Measurements from ENCODE around the gene WWOX. TPM values are rescaled to one million over a fixed set of nuclear protein-coding genes. Genes with fewer than 3 reads are reported as not detected.

WWOX gene
- polyA plus RNA-seq, 1 donor from 2014 or later: 25.6 TPM

DNA sequence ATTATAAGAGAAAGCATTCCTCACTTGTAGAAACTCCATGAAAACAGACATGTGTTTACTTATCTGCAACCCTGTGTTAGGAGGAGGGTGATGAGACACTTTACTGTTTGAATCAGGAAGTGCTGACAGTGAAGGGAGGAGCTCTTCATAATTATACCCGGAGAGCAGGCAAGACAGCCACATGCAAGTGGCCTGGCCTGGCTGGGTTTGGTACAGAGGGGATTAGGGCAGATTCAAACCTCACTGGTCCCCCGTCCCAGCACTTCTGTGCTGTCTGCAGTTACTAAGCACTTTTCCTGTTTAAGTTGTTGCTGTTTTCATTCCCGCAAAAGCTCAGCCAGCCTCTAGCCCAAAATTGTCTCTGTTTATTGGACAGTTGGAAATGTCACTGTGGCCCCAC, 78.5 kb downstream of the WWOX start:
- no peaks in the 10 kb centered on the region for H3F3A ChIP-seq (ENCODE audit: insufficient read depth, low read length, poor library complexity, severe bottlenecking)

DNA sequence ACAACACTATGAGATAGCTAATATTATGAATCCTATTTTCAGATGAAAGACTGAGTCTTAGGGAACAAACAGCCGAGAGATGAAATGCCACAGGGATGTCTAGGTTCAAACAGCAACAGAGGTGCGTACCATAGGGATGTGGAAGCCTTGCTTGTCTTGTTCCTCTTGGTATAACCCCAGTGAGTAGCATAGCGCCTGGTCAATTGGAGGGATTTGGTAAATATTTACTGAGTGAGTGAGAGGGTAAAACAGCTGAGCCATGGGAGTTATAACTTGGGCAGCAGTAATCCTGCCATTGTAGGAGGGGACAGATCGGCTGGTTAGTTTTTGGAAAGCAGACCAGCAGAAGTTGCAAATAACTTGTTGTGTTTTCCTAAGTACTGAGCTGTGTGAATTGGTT, 80.2 kb downstream of the WWOX start:
- Histone ChIP-seq H4K20me1 (ENCODE audit: insufficient read depth) (no peaks in the 10 kb centered on the region), H3K79me2 (replicated peaks; ENCODE audit: insufficient read depth, low read length) (no peaks in the 10 kb centered on the region), H3K27ac (ENCODE audit: low read length) (no peak overlapping the region), H3K9me3 (ENCODE audit: low read length) (no peaks in the 10 kb centered on the region), H3K36me3 (ENCODE audit: insufficient read depth, low read length) (no peaks in the 10 kb centered on the region), H3K27me3 (ENCODE audit: insufficient read depth, low read depth, low read length) (no peaks in the 10 kb centered on the region), H3K4me2 (ENCODE audit: low read length) (no peak overlapping the region), H3K4me3 (ENCODE audit: low read length) (no peak overlapping the region), H2AFZ (ENCODE audit: low read depth, low read length) (no peak overlapping the region), H3F3A (ENCODE audit: insufficient read depth, low read length, poor library complexity, severe bottlenecking) (no peaks in the 10 kb centered on the region), H3K9ac (ENCODE audit: low read length) (no peak overlapping the region), H3K9me2 (ENCODE audit: insufficient read depth, low read length) (no peaks in the 10 kb centered on the region)
- TF ChIP-seq POLR2AphosphoS5 (IDR thresholded peaks at IDR 0.05) (no peak), EP300 (conservative IDR thresholded peaks at IDR 0.05; ENCODE audit: poor library complexity, severe bottlenecking) (no peak), EZH2 (IDR thresholded peaks at IDR 0.05; ENCODE audit: borderline replicate concordance, insufficient read depth, low read length, poor library complexity, severe bottlenecking) (no peak), CTCF (IDR thresholded peaks at IDR 0.05; ENCODE audit: poor library complexity, severe bottlenecking) (no peak), SMC3 (conservative IDR thresholded peaks at IDR 0.05; ENCODE audit: poor library complexity) (no peak), MXI1 (conservative IDR thresholded peaks at IDR 0.05; ENCODE audit: poor library complexity, severe bottlenecking) (no peak), TAF1 (IDR thresholded peaks at IDR 0.05; ENCODE audit: low read depth) (no peak), RAD21 (conservative IDR thresholded peaks at IDR 0.05) (no peak)
- TF ChIP-seq, protein P1, sequence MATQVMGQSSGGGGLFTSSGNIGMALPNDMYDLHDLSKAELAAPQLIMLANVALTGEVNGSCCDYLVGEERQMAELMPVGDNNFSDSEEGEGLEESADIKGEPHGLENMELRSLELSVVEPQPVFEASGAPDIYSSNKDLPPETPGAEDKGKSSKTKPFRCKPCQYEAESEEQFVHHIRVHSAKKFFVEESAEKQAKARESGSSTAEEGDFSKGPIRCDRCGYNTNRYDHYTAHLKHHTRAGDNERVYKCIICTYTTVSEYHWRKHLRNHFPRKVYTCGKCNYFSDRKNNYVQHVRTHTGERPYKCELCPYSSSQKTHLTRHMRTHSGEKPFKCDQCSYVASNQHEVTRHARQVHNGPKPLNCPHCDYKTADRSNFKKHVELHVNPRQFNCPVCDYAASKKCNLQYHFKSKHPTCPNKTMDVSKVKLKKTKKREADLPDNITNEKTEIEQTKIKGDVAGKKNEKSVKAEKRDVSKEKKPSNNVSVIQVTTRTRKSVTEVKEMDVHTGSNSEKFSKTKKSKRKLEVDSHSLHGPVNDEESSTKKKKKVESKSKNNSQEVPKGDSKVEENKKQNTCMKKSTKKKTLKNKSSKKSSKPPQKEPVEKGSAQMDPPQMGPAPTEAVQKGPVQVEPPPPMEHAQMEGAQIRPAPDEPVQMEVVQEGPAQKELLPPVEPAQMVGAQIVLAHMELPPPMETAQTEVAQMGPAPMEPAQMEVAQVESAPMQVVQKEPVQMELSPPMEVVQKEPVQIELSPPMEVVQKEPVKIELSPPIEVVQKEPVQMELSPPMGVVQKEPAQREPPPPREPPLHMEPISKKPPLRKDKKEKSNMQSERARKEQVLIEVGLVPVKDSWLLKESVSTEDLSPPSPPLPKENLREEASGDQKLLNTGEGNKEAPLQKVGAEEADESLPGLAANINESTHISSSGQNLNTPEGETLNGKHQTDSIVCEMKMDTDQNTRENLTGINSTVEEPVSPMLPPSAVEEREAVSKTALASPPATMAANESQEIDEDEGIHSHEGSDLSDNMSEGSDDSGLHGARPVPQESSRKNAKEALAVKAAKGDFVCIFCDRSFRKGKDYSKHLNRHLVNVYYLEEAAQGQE (IDR thresholded peaks at IDR 0.05; ENCODE audit: borderline replicate concordance): no peak

More for the DNA sequence above, 78.5 kb downstream of the WWOX start:
- Histone ChIP-seq H3K27ac (ENCODE audit: low read length) (no peak overlapping the region), H3K79me2 (replicated peaks; ENCODE audit: insufficient read depth, low read length) (no peaks in the 10 kb centered on the region), H3K4me2 (ENCODE audit: low read length) (no peak overlapping the region), H3K27me3 (ENCODE audit: insufficient read depth, low read depth, low read length) (no peaks in the 10 kb centered on the region), H2AFZ (ENCODE audit: low read depth, low read length) (no peak overlapping the region), H3K36me3 (ENCODE audit: insufficient read depth, low read length) (no peaks in the 10 kb centered on the region), H4K20me1 (ENCODE audit: insufficient read depth) (no peaks in the 10 kb centered on the region), H3K9ac (ENCODE audit: low read length) (no peak overlapping the region), H3K9me3 (ENCODE audit: low read length) (no peaks in the 10 kb centered on the region), H3K4me3 (ENCODE audit: low read length) (no peak overlapping the region), H3K9me2 (ENCODE audit: insufficient read depth, low read length) (no peaks in the 10 kb centered on the region)
- TF ChIP-seq EZH2 (IDR thresholded peaks at IDR 0.05; ENCODE audit: borderline replicate concordance, insufficient read depth, low read length, poor library complexity, severe bottlenecking) (no peak), POLR2AphosphoS5 (IDR thresholded peaks at IDR 0.05) (no peak), EP300 (conservative IDR thresholded peaks at IDR 0.05; ENCODE audit: poor library complexity, severe bottlenecking) (no peak), TAF1 (IDR thresholded peaks at IDR 0.05; ENCODE audit: low read depth) (no peak), MXI1 (conservative IDR thresholded peaks at IDR 0.05; ENCODE audit: poor library complexity, severe bottlenecking) (no peak)

Measured in neural cell (in vitro differentiated cells).